ENCODE results near the gene PCDHB3.
"Not testable (repeated sequence)": the region's sequence is repeated elsewhere in the genome, so short reads cannot be mapped to it uniquely, and the experiment has no call there.

The PCDHB3 gene

DNA sequence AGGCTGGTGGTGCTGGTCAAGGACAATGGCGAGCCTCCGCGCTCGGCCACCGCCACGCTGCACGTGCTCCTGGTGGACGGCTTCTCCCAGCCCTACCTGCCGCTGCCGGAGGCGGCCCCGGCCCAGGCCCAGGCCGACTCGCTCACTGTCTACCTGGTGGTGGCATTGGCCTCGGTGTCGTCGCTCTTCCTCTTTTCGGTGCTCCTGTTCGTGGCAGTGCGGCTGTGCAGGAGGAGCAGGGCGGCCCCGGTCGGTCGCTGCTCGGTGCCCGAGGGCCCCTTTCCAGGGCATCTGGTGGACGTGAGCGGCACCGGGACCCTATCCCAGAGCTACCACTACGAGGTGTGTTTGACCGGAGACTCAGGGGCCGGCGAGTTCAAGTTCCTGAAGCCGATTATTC lies 37.1 kb downstream of the PCDHB3 start:
- DNase-seq: not testable (repeated sequence)

GRCh38 chr5:141149812-141150211 lies 49.5 kb downstream of the PCDHB3 start, which contains the start of gene PCDHB6:
TSS of gene PCDHB6 (plus strand) at chr5:141150057. CDS start at chr5:141150258, 201 bp downstream.
- no peak for DNase-seq

GRCh38 chr5:141150224-141150992 lies 50.1 kb downstream of the PCDHB3 start:
- no peak for DNase-seq

GRCh38 chr5:141150993-141151325 lies 50.7 kb downstream of the PCDHB3 start:
- DNase-seq: no peak

DNA sequence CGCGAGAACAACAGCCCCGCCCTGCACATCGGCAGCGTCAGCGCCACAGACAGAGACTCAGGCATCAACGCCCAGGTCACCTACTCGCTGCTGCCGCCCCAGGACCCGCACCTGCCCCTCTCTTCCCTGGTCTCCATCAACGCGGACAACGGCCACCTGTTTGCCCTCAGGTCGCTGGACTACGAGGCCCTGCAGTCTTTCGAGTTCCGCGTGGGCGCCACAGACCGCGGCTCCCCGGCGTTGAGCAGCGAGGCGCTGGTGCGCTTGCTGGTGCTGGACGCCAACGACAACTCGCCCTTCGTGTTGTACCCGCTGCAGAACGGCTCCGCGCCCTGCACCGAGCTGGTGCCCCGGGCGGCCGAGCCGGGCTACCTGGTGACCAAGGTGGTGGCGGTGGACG lies 51.4 kb downstream of the PCDHB3 start:
- not testable (repeated sequence) for DNase-seq

GRCh38 chr5:141152096-141152495 lies 51.8 kb downstream of the PCDHB3 start:
- DNase-seq: not testable (repeated sequence)
